Measurements from ENCODE around the gene SPARC. TPM values are rescaled to one million over a fixed set of nuclear protein-coding genes. Genes with fewer than 3 reads are reported as not detected.

Gene SPARC
- total RNA-seq, 1 experiment from 2014 or later: 320 TPM

GRCh38 chr5:151683986-151684588 is 2.6 kb downstream of the SPARC start:
- no peak for DNase-seq
- Histone ChIP-seq H3K9me3 (ENCODE audit: control insufficient read depth, low read depth, low read length) (no peaks in the 10 kb centered on the region), H2BK20ac (ENCODE audit: low read depth, low read length, poor library complexity, severe bottlenecking) (no peak overlapping the region), H3K14ac (ENCODE audit: insufficient read depth, low read length) (no peak overlapping the region), H3K23ac (ENCODE audit: insufficient read length, low read depth, low read length) (no peak overlapping the region), H2BK5ac (ENCODE audit: insufficient read length, low read length) (no peak overlapping the region), H4K20me1 (ENCODE audit: control insufficient read depth, insufficient read depth, insufficient read length) (no peaks in the 10 kb centered on the region), H3K9ac (ENCODE audit: extremely low read depth, insufficient read length, low read length) (no peak overlapping the region), H2BK15ac (ENCODE audit: low read depth, low read length) (no peak overlapping the region), H3K79me2 (ENCODE audit: insufficient read depth, low read length) (no peaks in the 10 kb centered on the region), H2BK12ac (ENCODE audit: insufficient read length, low read depth, low read length) (no peak overlapping the region), H3K23me2 (ENCODE audit: insufficient read length, low read depth, low read length, poor library complexity, severe bottlenecking) (peaks cover 11% of the 10 kb centered on the region), H4K8ac (replicated peaks; ENCODE audit: insufficient read length, low read depth, low read length) (no peak overlapping the region), H3K27me3 (ENCODE audit: insufficient read depth, low read length) (no peaks in the 10 kb centered on the region), H3K18ac (ENCODE audit: insufficient read length, low read depth, low read length) (no peak overlapping the region), H3K79me1 (ENCODE audit: insufficient read depth, low read depth, low read length, poor library complexity, severe bottlenecking) (no peaks in the 10 kb centered on the region), H3K4ac (ENCODE audit: low read depth, low read length) (no peak overlapping the region), H3K56ac (ENCODE audit: insufficient read length, low read depth, low read length) (no peak overlapping the region), H3T11ph (ENCODE audit: low read length) (no peak overlapping the region), H2AK5ac (ENCODE audit: insufficient read length, low read length) (no peak overlapping the region), H2BK120ac (ENCODE audit: low read depth, low read length, poor library complexity, severe bottlenecking) (no peak overlapping the region), H3K27ac (ENCODE audit: insufficient read length, low read depth, low read length) (no peak overlapping the region), H3K4me1 (ENCODE audit: insufficient read depth, low read length) (peaks cover 5% of the 10 kb centered on the region; the same call in 1 of the 2 replicates), H4K91ac (ENCODE audit: insufficient read length, low read depth, low read length) (no peak overlapping the region), H3K4me2 (ENCODE audit: insufficient read depth, insufficient read length, low read length) (no peak overlapping the region), H2AFZ (ENCODE audit: low read length) (no peak overlapping the region), H4K5ac (ENCODE audit: insufficient read length, low read depth, low read length) (no peak overlapping the region)
- H3K36me3 Mint-ChIP-seq (ENCODE audit: insufficient read depth in 1 of 3, low read depth in 3 of 3): peaks cover 3 to 10% (median 6%) of the 10 kb centered on the region in 3 experiments; a peak in 4 of 7 replicates
- no CpG with 5 or more reads among the region's 2 CpGs for WGBS (ENCODE audit: extremely low coverage, insufficient read length, low lambda C conversion rate)
- no peak overlapping the region; a peak in 1 of 7 replicates for H3K27ac Mint-ChIP-seq
- no peak for TF ChIP-seq CTCF (conservative IDR thresholded peaks at IDR 0.05)
- H3K4me3 Mint-ChIP-seq: no peak overlapping the region
- no peaks in the 10 kb centered on the region for H3K27me3 Mint-ChIP-seq (ENCODE audit: low read depth)
- no peaks in the 10 kb centered on the region for H3K9me3 Mint-ChIP-seq
- peaks cover 38 to 39% of the 10 kb centered on the region in 2 experiments for H3K4me1 Mint-ChIP-seq

All from H9 (cell line).